GM12891 (cell line): ENCODE results near the gene ING5.

ENCODE experiments used
- POLR2A ChIP-seq: IDR thresholded peaks from 2 replicates; pipeline ENCODE4 v1.6.1; 2011; ENCODE audit warnings: low read depth, low read length, control low read depth
- POLR2AphosphoS5 ChIP-seq: IDR thresholded peaks from 2 replicates; pipeline ENCODE4 v1.6.1; 2011; ENCODE audit warnings: low read depth, low read length, control low read depth
- POU2F2 ChIP-seq: IDR thresholded peaks from 2 replicates; pipeline ENCODE4 v1.6.1; 2011; ENCODE audit warnings: low read depth, mild to moderate bottlenecking, control low read depth, low read length, moderate library complexity
- SPI1 ChIP-seq: IDR thresholded peaks from 2 replicates; pipeline ENCODE4 v1.6.1; 2011; ENCODE audit warnings: low read depth, low read length, control low read depth
- TAF1 ChIP-seq: IDR thresholded peaks from 2 replicates; pipeline ENCODE4 v1.6.1; 2011; ENCODE audit warnings: low read depth, low read length, control low read depth

DNA sequence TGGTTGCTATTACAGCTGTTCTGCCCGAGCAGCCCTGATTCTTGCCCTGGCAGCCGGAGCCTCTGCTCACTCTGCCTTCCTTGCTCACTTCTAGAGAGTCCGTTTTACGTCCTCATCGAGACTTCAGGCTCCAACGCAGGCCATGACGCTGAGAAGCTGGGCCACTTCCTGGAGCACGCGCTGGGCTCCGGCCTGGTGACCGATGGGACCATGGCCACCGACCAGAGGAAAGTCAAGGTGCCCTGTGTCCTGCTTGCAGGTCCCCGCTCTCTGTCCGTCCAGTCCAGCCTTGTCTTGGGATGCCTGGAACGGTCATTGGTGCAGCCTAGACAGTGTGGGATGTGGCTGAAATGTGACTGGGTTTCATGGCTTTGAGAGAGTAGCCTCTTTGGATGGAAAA is 49.3 kb downstream of the ING5 start:
- TF ChIP-seq POLR2AphosphoS5, result no peak
- no peak for TF ChIP-seq POLR2A
- TF ChIP-seq POU2F2, result no peak
- no peak for TF ChIP-seq TAF1
- TF ChIP-seq SPI1, result no peak
